Stimulated activated CD4-positive, alpha-beta T cell treated with anti-CD3 and anti-CD28 coated beads, Interleukin-15, amount 100 ng/mL, for 1 hour (primary cell): ENCODE data around the gene RHPN2.
"Not testable (repeated sequence)": the region's sequence is repeated elsewhere in the genome, so short reads cannot be mapped to it uniquely, and the experiment has no call there.

Experiments used
- DNase-seq, 2 donors: peaks; one replicate each; pipeline ENCODE4 v3.0.0-alpha.2; 2020; ENCODE audit warnings: low read depth in 1 of 2, low spot score in 1 of 2

The RHPN2 gene

DNA sequence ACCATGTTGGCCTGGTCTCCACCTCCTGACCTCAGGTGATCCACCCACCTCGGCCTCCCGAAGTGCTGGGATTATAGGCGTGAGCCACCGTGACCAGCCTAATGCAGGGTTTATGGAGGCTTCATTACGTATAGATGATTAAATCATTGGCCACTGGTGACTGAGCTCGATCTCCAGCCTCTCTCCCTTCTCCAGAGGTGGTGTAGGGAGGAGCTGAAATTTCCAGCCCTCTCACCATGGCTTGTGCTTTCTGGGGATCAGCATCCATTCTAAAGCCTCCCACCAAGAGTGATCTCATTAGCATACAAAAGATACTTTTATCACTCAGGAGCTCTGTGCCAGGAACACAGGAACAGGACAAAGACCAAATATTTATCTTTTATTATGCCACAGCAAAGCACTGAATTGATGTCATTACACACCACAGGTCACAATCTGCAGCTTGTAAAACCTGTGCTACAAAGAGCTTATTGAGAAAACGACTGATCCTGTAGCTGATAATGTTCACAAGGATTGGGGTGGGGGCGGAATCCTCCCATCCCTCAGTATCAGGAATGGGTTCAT, 32.4 kb downstream of the RHPN2 start:
- no peak for DNase-seq

DNA sequence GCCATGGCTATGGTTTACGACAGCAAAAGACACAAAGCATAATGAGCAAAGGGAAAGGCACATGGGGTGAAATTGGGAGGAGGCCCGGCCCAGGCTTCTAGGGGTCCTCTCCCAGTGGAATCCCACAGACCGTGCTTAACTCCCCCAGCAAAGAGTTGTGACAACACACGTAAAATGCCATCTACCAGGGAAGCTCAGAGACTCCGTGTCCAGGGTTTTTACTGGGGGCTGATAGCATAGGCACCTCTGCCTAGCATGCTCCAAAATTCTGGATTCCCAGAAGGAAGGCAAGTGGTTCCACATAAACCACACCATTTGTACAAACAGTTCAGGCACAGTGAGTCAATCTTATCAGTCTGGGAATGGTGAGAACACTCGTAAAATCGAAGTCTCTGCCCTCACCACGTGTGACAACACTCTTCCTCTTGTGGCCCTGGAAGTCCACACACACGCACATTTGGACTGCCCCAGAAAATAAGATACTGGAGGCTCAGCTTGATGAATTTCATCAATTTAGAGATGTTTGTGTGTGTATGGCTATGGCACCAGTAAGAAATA, 34.9 kb downstream of the RHPN2 start:
- no peak for DNase-seq

GRCh38 chr19:33026602-33027001, 38.1 kb downstream of the RHPN2 start:
- DNase-seq, result not testable (repeated sequence)

- DNase-seq, result not testable (repeated sequence)
Observed at GRCh38 chr19:33025468-33026238, 39.0 kb downstream of the RHPN2 start.

- DNase-seq, result no peak
Observed at GRCh38 chr19:33024398-33024797, 40.3 kb downstream of the RHPN2 start.

- no peak for DNase-seq
Observed at GRCh38 chr19:33022472-33023116, 42.1 kb downstream of the RHPN2 start.

GRCh38 chr19:33010891-33011290, 53.8 kb downstream of the RHPN2 start:
- not testable (repeated sequence) for DNase-seq

DNA sequence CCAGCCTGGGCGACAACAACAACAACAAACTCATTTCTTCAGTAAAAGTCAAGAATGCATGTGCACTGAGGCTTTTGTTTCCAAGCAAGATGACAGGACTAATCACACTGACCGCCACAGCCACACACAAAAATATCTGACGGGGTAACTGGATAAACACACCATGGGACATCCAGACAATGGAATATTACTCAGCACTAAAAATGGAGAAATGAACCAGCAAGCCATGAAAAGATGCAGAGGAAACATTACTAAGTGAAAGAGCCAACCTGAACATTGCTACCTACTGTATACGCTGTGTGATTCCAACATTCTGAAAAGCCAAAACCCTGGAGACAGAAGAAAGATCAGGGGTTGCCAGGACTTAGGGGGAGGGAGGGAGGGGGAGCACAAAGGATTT, 56.0 kb downstream of the RHPN2 start:
- DNase-seq, result no peak

DNA sequence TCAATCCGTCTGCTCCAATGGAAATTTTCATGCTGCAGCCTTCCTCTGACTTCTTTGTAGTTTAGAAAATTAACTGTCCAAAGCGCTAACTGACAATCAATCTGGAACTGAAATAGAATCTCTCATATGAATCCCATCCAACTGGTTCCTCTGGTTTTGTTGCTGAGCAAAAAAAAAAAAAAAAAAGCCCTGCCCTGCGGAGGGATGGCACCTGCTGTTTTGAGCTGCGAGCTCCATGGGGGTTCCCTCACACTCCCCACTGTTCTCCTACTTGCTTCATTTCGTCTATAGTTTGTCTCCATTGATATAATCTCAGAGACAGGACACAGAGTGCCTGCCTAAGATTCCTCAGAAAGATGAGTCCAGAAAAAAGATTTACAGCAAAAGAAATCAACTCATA, 59.2 kb downstream of the RHPN2 start:
- DNase-seq, result no peak

DNA sequence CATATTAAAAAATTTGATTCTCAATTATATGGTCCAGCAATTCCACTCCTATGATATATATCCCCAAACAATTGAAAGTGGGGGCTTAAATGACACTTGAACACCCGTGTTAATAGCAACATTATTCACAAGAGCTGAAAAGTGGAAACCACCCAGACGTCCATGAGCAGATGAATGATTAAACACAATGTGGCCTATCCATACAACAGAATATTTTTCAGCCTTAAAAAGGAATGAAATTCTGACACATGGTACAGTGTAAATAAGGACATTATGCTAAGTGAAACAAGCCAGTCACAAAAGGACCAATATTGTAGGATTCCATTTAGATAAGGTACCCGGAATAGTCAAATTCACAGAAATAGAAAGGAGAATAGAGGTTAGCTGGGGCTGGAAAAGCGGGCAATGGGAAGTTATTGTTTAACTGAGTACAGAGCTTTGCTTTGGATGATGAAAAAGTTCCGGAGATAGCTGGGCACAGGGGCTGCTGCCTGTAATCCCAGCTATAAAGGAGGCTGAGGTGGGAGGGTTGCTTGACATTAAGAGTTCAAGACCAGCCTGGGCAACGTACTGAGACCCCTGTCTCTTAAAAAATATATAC, 61.2 kb downstream of the RHPN2 start:
- DNase-seq, result not testable (repeated sequence)

GRCh38 chr19:33002126-33002865, 62.4 kb downstream of the RHPN2 start:
- not testable (repeated sequence) for DNase-seq

DNA sequence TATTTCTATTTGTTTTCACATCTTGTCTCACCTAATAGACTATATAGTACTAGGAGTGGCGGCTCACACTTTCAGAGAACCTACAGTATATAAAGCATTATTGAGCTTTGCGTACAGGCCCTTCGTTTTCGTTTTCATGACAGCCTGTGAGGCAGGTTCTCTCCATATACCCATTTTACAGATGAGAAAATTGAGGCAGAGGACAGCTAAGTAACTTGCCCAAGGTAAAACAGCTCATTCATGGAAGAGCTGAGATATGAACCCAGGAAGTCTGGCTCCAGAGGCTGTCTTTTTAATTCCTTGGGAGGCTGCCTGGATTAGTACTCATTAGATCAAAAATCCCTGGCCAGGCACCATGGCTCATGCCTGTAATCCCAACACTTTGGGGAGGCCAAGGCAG, 63.8 kb downstream of the RHPN2 start:
- DNase-seq, result no peak

DNA sequence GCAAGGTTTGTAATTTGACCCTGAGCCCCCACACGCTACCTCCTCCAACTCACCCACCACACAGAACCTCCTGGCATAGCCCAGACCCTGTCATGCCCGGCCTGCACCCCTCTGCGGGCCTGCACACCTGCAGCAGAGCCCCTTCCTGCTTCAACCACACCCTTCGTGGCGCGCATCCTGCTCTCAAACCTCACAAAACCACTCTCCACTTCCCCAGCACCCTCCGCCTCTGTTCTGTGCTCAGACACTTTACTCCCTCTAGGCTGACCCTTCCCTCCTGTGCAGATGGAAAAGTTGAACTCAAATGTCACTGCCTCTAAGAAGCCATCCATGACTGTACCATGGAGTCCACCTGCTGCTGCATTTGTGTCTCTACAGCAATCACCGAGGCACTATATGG, 64.2 kb downstream of the RHPN2 start:
- DNase-seq, result no peak

DNA sequence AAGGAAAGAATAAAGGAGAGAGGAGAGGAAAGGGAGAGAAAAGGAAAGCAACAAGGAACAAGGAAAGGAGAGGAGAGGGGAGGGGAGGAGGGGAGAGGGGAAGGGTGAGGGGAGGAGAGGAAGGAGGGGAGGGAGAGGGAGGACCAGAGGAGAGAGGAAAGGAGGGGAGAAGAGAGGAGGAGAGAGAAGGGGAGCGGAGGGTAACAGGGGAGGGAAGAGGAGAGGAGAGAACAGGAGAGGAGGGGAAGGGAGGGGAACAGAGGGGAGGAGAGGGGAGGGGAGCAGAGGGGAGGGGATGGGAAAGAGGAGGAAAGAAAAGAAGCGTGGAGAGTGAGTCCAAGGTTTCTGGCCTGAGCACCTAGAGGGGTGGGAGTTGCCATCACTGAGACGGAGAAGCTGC, 66.0 kb downstream of the RHPN2 start:
- DNase-seq, result no peak

GRCh38 chr19:32997716-32998355, 66.9 kb downstream of the RHPN2 start:
- no peak for DNase-seq

DNA sequence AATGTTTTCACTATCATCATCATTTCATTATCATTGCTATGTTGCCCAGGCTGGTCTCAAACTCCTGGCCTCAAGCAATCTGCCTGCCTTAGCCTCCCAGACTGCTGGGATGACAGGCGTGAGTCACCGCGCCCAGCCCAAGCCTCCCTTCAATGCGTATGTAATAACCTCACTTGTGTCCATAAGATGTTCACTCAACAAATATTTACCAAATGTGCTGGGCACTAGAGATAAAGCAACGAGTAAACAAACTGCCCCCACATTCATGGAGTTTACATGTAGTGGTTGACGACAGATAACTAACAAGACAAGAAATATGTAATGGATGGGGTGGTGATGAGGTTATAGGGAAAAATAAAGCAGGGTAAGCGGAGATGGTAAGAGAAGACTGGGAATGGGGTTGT, 67.6 kb downstream of the RHPN2 start:
- DNase-seq, result not testable (repeated sequence)

GRCh38 chr19:32995966-32996365, 68.7 kb downstream of the RHPN2 start:
- DNase-seq, result not testable (repeated sequence)

- DNase-seq, result no peak
Observed at GRCh38 chr19:32988724-32989123, 76.0 kb downstream of the RHPN2 start.

- not testable (repeated sequence) for DNase-seq
Observed at GRCh38 chr19:32988254-32988653, 76.4 kb downstream of the RHPN2 start.

GRCh38 chr19:32982488-32982887, 82.2 kb downstream of the RHPN2 start:
- not testable (repeated sequence) for DNase-seq
